Prostate gland (tissue), 2 donors: ENCODE results near the gene ZBTB32. TPM values are rescaled to one million over a fixed set of nuclear protein-coding genes. Genes with fewer than 3 reads are reported as not detected.
A peak's percentile ranks its signal among the peaks of the same experiment; 100 is the strongest.

Experiments
- DNase-seq: peaks from one replicate; pipeline ENCODE4 v3.0.0-alpha.2; 2019; ENCODE audit warnings: low spot score
- H3K27ac ChIP-seq, 2 donors: fragments of 200-600 bp; sonication (generic); 2 replicates each; pipeline ENCODE4 v1.5.1; 2017 to 2019
- H3K27me3 ChIP-seq: fragments of 200-600 bp; sonication (generic); replicated peaks from 2 replicates; pipeline ENCODE4 v1.5.1; 2019; ENCODE audit not compliant: insufficient read depth
- H3K36me3 ChIP-seq, 2 donors: fragments of 200-600 bp; sonication (generic); 1 replicate in 1 of 2; 2 replicates in 1 of 2; pipeline versions ENCODE4 v1.5.1 to v1.8.1; 2017 to 2019
- H3K4me1 ChIP-seq: fragments of 200-600 bp; sonication (generic); replicated peaks from 2 replicates; pipeline ENCODE4 v1.5.1; 2019
- H3K4me3 ChIP-seq, 2 donors: fragments of 200-600 bp; sonication (generic); 2 replicates each; pipeline ENCODE4 v1.5.1; 2017 to 2019
- H3K9me3 ChIP-seq: fragments of 200-600 bp; sonication (generic); 2 replicates; pipeline ENCODE4 v1.5.1; 2017
- CTCF ChIP-seq, 4 experiments: fragments of 200-600 bp in 2 of 4; fragments of 450-650 bp in 2 of 4; sonication (generic) in 2 of 4; IDR thresholded peaks; 1 replicate in 3 of 4; 2 replicates in 1 of 4; pipeline ENCODE4 v1.5.1; 2016 to 2019; ENCODE audit warnings: antibody characterized with exemption in 4 of 4, mild to moderate bottlenecking in 2 of 4, moderate library complexity in 2 of 4
- POLR2A ChIP-seq: fragments of 450-650 bp; IDR thresholded peaks from one replicate; pipeline ENCODE4 v1.6.1; 2016; ENCODE audit warnings: antibody characterized with exemption, mild to moderate bottlenecking
- POLR2AphosphoS5 ChIP-seq: sonication (generic); formaldehyde crosslinking; IDR thresholded peaks from one replicate; pipeline ENCODE4 v1.6.1; 2017; ENCODE audit warnings: antibody characterized with exemption
- WGBS: methylation state at CpG from one replicate; pipeline ENCODE4 v1.1.5; 2018; 5-methylcytosine and 5-hydroxymethylcytosine counted together
- intact Hi-C: fragments of 100-400 bp; cut with DNase I; formaldehyde crosslinking; loops from one replicate; pipeline ENCODE4 v1.14.2; 2022
- total RNA-seq, 2 donors: library from RNA; depleted of rRNA; stranded (reverse); fragments of >200 nt; gene quantifications; one replicate each; pipeline ENCODE4 v1.1.0, GENCODE V29; 2016

The ZBTB32 gene
- total RNA-seq, 2 donors from 2014 or later = 3.1 TPM; not detected in 1

- Histone ChIP-seq H3K4me3 (peak overlapping the region; percentile 91 to 93), H3K27me3 (no peaks in the 10 kb centered on the region), H3K36me3 (peaks cover 10 to 19% of the 10 kb centered on the region in 2 donors), H3K4me1 (peaks cover 15% of the 10 kb centered on the region), H3K27ac (peak overlapping the region; percentile 78 to 91), H3K9me3 (no peaks in the 10 kb centered on the region)
- intact Hi-C loops = loop anchor here (10.0 kb wide), 1 partner anchor 364 kb away; the partner anchor contains the start of gene FFAR3
- TF ChIP-seq POLR2AphosphoS5 (no peak), POLR2A (no peak), CTCF (IDR thresholded peaks at IDR 0.05) (no peak)
- no peak for DNase-seq
- 2% methylated on average over 35 of the region's 42 CpGs for WGBS
These were observed 14.1 kb downstream of the ZBTB32 start for GRCh38 chr19:35718345-35719041.

- H3K4me1 ChIP-seq = peaks cover 15% of the 10 kb centered on the region
- H3K27ac ChIP-seq = peak overlapping the region in 1 of 2 donors; percentile 91
- peak overlapping the region in 1 of 2 donors; percentile 93 for H3K4me3 ChIP-seq
- intact Hi-C loops = loop anchor here (10.0 kb wide), 1 partner anchor 365 kb away; the partner anchor contains the start of gene FFAR3
- TF ChIP-seq POLR2A (no peak), CTCF (IDR thresholded peaks at IDR 0.05) (no peak), POLR2AphosphoS5 (no peak)
- DNase-seq = no peak
- no peaks in the 10 kb centered on the region for H3K27me3 ChIP-seq
- WGBS = 86% methylated on average over 32 of the region's 32 CpGs
- H3K9me3 ChIP-seq = no peaks in the 10 kb centered on the region
- H3K36me3 ChIP-seq = peaks cover 20 to 29% of the 10 kb centered on the region in 2 donors
These were observed 15.2 kb downstream of the ZBTB32 start for GRCh38 chr19:35719402-35720162.

- H3K36me3 ChIP-seq = peaks cover 25 to 35% of the 10 kb centered on the region in 2 donors
- H3K27me3 ChIP-seq = no peaks in the 10 kb centered on the region
- no peaks in the 10 kb centered on the region for H3K9me3 ChIP-seq
- no peak overlapping the region for H3K4me3 ChIP-seq
- H3K27ac ChIP-seq = no peak overlapping the region
- TF ChIP-seq POLR2A (no peak), CTCF (IDR thresholded peaks at IDR 0.05) (no peak), POLR2AphosphoS5 (no peak)
- no peak for DNase-seq
- H3K4me1 ChIP-seq = peaks cover 15% of the 10 kb centered on the region
- intact Hi-C loops = no loop called here
- 94% methylated on average over 9 of the region's 9 CpGs for WGBS
These were observed 15.8 kb downstream of the ZBTB32 start for GRCh38 chr19:35720163-35720524.

GRCh38 chr19:35720648-35721047 is 16.3 kb downstream of the ZBTB32 start:
- intact Hi-C loops = no loop called here
- Histone ChIP-seq H3K4me3 (no peak overlapping the region), H3K4me1 (peaks cover 14% of the 10 kb centered on the region), H3K9me3 (no peaks in the 10 kb centered on the region), H3K36me3 (peaks cover 30 to 40% of the 10 kb centered on the region in 2 donors), H3K27me3 (no peaks in the 10 kb centered on the region), H3K27ac (no peak overlapping the region)
- 81% methylated on average over 15 of the region's 17 CpGs for WGBS
- no peak for TF ChIP-seq POLR2A
- no peak for TF ChIP-seq POLR2AphosphoS5
- TF ChIP-seq CTCF (IDR thresholded peaks at IDR 0.05) = no peak
- DNase-seq = no peak
